Measurements from ENCODE around the gene ELL.

The ELL gene

DNA sequence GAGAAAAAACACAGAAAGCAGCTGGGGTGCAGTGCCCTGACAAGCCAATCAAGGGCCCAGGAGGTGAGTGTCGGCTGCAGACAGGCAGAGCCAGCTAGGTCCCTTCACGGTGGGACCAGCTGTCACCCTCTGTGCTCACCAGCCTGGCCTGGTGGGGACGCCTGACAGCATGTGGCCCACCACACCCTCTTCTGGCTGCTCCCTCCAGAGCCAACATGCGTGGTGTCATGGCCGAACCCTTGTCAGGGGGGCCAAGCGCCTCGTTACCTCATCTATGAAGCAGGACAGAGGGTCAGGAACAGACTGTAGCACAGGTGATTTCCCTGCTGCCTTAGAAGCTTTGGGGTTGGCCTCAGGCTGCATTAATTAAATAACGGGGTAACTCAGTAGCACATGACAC, 43.9 kb downstream of the ELL start:
- no peak for DNase-seq (ENCODE audit: low read depth in 1 of 2, low spot score in 1 of 2)
- Histone ChIP-seq H3K27ac (replicated peaks) (peak overlapping the region; percentile 66), H3K27me3 (ENCODE audit: insufficient read depth, poor library complexity, severe bottlenecking) (no peaks in the 10 kb centered on the region), H3K4me3 (replicated peaks; ENCODE audit: insufficient read depth, low read length) (no peak overlapping the region)
- TF ChIP-seq SPI1 (IDR thresholded peaks at IDR 0.05; ENCODE audit: borderline replicate concordance, low read depth) (no peak), POLR2AphosphoS5 (IDR thresholded peaks at IDR 0.05; ENCODE audit: low read depth) (no peak), GABPA (IDR thresholded peaks at IDR 0.05; ENCODE audit: low read depth) (no peak)
- TF ChIP-seq, protein P1, sequence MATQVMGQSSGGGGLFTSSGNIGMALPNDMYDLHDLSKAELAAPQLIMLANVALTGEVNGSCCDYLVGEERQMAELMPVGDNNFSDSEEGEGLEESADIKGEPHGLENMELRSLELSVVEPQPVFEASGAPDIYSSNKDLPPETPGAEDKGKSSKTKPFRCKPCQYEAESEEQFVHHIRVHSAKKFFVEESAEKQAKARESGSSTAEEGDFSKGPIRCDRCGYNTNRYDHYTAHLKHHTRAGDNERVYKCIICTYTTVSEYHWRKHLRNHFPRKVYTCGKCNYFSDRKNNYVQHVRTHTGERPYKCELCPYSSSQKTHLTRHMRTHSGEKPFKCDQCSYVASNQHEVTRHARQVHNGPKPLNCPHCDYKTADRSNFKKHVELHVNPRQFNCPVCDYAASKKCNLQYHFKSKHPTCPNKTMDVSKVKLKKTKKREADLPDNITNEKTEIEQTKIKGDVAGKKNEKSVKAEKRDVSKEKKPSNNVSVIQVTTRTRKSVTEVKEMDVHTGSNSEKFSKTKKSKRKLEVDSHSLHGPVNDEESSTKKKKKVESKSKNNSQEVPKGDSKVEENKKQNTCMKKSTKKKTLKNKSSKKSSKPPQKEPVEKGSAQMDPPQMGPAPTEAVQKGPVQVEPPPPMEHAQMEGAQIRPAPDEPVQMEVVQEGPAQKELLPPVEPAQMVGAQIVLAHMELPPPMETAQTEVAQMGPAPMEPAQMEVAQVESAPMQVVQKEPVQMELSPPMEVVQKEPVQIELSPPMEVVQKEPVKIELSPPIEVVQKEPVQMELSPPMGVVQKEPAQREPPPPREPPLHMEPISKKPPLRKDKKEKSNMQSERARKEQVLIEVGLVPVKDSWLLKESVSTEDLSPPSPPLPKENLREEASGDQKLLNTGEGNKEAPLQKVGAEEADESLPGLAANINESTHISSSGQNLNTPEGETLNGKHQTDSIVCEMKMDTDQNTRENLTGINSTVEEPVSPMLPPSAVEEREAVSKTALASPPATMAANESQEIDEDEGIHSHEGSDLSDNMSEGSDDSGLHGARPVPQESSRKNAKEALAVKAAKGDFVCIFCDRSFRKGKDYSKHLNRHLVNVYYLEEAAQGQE (IDR thresholded peaks at IDR 0.05; ENCODE audit: insufficient replicate concordance, low read depth): no peak
- TF ChIP-seq, protein P2, sequence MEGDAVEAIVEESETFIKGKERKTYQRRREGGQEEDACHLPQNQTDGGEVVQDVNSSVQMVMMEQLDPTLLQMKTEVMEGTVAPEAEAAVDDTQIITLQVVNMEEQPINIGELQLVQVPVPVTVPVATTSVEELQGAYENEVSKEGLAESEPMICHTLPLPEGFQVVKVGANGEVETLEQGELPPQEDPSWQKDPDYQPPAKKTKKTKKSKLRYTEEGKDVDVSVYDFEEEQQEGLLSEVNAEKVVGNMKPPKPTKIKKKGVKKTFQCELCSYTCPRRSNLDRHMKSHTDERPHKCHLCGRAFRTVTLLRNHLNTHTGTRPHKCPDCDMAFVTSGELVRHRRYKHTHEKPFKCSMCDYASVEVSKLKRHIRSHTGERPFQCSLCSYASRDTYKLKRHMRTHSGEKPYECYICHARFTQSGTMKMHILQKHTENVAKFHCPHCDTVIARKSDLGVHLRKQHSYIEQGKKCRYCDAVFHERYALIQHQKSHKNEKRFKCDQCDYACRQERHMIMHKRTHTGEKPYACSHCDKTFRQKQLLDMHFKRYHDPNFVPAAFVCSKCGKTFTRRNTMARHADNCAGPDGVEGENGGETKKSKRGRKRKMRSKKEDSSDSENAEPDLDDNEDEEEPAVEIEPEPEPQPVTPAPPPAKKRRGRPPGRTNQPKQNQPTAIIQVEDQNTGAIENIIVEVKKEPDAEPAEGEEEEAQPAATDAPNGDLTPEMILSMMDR (IDR thresholded peaks at IDR 0.05; ENCODE audit: insufficient read depth, low read length): no peak

DNA sequence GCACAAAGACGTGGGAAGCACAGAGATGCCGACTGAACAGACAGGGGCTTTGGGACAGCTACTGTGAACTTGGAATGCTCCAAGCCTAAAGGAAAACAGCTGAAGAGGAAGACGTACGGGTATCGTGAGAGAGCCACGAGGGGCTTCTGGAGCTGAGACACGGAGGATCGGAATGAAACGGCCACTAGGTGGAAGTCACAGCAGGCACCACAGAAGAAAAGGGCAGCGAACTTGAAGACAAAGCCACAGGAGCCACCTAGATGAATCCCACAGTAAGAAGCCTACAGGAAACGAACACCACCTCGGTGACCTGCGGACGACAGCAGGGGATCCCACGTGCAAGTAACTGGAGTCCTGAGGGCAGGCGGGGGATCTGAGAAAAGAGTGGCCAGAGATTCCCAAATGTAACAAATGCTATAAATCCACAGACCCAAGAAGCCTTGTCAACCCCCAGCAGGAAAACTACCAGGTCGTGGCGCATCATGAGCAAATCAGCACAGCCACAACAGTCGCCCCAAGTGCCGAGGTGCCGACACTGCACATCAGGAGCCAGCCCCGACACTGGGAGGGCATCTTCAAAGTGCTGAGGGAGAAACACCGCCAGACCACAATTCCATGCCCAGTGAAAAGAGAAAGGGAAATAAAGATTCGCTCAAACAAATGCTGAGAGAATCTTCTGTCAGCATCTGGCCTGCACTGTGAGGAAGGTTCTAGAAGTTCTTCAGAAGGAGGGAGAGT, 44.7 kb downstream of the ELL start:
- no peaks in the 10 kb centered on the region for H3K27me3 ChIP-seq (ENCODE audit: insufficient read depth, poor library complexity, severe bottlenecking)
- H3K4me3 ChIP-seq (replicated peaks; ENCODE audit: insufficient read depth, low read length): no peak overlapping the region
- TF ChIP-seq, protein P1 (IDR thresholded peaks at IDR 0.05; ENCODE audit: insufficient replicate concordance, low read depth): no peak
- no peak for TF ChIP-seq SPI1 (IDR thresholded peaks at IDR 0.05; ENCODE audit: borderline replicate concordance, low read depth)
- peak in 1 of 2 experiments; percentile 39 for DNase-seq (ENCODE audit: low read depth in 1 of 2, low spot score in 1 of 2)
- H3K27ac ChIP-seq (replicated peaks): no peak overlapping the region

DNA sequence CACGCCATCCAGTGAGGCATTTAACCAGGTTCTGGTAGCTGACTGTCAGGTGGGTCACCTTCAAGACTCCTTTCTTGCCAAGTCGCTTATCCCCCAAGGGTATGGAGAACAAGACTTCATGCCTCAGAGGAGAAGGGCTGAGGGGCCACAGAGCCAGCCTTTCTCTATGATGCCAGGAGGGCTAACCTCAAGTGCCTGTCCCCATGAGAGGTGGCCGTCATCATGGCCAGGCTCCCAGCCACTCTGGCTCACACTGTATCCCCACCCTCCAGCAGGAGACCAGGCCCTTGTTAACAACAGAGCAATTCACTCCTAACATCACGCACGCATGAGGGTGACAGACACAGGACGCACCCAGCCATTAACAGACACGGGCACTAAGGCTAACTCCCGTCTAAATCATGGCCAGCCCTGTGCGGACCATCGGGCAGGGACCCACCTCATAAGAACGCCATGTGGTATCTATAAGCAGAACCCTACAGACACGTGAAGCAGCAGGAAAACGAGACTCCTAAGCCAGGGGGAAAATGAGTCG, 45.3 kb downstream of the ELL start:
- TF ChIP-seq GABPA (IDR thresholded peaks at IDR 0.05; ENCODE audit: low read depth) (no peak), POLR2AphosphoS5 (IDR thresholded peaks at IDR 0.05; ENCODE audit: low read depth) (no peak), SPI1 (IDR thresholded peaks at IDR 0.05; ENCODE audit: borderline replicate concordance, low read depth) (no peak)
- TF ChIP-seq, protein P2 (IDR thresholded peaks at IDR 0.05; ENCODE audit: insufficient read depth, low read length): no peak
- TF ChIP-seq, protein P1 (IDR thresholded peaks at IDR 0.05; ENCODE audit: insufficient replicate concordance, low read depth): no peak
- Histone ChIP-seq H3K27me3 (ENCODE audit: insufficient read depth, poor library complexity, severe bottlenecking) (no peaks in the 10 kb centered on the region), H3K27ac (replicated peaks) (no peak overlapping the region)

More for the DNA sequence above, 45.3 kb downstream of the ELL start:
- no peak for DNase-seq (ENCODE audit: low read depth in 1 of 2, low spot score in 1 of 2)
- H3K4me3 ChIP-seq (replicated peaks; ENCODE audit: insufficient read depth, low read length): no peak overlapping the region

Measured in HL-60 (cell line).